ENCODE data around the gene CLPTM1.
A peak's percentile ranks its signal among the peaks of the same experiment; 100 is the strongest.
"Not testable (repeated sequence)": the region's sequence is repeated elsewhere in the genome, so short reads cannot be mapped to it uniquely, and the experiment has no call there.

The CLPTM1 gene

DNA sequence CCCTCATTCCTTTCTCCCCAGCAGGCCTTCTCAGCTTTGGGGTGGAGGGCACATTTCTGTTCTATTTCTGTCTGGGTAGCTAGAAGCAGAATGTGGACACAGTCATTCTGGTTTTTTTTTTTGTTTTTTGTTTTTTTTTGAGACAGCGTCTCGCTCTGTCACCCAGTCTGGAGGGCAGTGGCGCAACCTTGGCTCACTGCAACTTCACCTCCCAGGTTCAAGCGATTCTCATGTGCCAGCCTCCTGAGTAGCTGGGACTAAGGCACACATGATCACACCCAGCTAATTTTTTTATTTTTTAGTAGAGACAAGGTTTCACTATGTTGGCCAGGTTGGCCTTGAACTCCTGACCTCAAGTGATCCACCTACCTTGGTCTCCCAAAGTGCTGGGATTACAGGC is 20.3 kb downstream of the CLPTM1 start:
- DNase-seq = no peak

DNA sequence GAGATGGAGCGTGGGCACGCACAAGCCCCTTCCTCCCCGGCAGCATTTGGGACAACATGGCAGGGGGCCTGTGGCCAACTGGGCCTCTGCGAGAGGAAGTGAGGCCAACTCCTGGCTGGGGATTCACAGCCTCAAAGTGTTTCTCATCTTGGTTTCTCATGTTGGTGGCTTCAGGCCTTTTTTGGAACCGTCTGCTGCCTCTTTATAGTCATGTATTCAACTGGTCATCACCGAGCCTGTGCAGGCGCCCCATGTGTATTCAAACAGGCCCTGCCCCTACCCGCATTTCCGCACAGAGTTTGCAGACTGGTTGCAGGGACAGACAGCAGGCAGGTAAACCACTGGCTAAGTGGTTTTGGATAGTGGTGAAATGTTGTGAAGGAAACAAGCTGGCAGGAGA is 28.8 kb downstream of the CLPTM1 start:
- no peak for DNase-seq

DNA sequence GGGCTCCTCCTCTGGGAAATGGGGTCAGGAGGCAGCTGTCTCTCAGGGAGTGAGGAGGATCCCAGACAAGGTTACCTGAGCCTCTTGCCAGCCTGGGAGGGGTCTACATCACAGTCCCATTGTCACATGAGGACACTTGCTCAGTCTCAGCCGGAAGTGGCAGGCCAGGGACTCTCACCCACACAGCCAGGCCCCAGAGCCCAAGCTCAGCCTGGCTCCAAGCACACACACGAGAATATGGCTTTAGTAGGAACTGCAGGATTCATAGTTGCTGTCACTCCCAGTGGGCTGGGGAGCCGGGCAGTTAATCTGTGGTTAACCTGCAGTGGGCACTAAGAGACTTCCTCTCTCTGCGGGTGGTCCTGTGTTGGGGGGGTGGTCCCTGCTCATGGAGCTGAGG is 30.3 kb downstream of the CLPTM1 start:
- DNase-seq = no peak

DNA sequence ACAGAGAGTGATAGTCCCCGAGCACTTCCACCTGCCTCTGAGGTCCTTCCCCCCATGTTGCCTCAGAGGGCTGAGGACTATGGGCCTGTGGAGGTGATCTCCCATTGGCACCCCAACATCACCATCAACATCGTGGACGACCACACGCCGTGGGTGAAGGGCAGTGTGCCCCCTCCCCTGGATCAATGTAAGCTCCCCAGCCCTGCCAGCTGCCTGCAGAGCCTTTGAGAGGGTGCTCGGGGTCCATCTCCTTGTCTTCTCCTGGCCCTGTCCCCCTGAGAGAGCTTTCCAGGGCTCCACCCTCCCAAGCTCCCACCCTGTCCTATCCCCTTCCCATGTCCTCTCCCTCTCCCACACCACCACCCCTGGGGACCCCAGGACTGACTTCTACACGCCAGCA is 31.2 kb downstream of the CLPTM1 start:
- no peak for DNase-seq

DNA sequence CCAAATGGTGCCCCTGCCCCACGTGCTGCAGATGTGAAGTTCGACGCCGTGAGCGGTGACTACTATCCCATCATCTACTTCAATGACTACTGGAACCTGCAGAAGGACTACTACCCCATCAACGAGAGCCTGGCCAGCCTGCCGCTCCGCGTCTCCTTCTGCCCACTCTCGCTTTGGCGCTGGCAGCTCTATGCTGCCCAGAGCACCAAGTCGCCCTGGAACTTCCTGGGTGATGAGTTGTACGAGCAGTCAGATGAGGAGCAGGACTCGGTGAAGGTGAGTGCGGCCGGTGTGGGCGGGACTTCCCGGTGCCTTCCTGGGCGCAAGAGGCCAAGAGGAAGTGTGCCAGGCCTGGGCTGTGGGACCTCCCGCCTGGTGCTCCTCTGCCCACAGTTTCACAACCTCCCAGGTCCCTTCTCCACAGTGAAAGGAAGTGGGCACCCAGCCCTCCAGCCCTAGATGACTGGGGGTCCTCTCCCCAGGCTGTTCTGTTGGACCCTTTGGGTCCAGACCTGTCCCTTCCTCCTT is 32.0 kb downstream of the CLPTM1 start:
- DNase-seq = no peak

DNA sequence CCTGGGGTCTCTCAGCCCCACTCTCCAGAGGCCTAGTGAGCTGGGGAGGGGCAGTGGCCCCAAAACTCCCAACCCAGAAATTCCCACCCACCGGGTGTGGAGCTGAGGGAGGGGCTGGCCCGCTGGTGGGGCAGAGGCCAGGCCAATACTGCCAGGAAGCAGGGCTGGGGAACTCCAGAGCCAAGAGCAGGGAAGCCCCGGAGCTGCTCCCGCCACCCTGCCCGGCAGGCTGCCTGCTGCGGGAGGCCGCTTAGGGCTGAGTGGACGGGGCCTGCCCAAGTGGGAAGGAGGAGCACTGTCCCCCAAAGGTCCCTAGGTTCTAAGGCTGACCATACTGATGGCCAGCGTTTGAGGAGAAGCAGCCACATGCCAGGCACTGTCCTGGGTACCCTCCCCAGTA is 33.1 kb downstream of the CLPTM1 start:
- no peak for DNase-seq

DNA sequence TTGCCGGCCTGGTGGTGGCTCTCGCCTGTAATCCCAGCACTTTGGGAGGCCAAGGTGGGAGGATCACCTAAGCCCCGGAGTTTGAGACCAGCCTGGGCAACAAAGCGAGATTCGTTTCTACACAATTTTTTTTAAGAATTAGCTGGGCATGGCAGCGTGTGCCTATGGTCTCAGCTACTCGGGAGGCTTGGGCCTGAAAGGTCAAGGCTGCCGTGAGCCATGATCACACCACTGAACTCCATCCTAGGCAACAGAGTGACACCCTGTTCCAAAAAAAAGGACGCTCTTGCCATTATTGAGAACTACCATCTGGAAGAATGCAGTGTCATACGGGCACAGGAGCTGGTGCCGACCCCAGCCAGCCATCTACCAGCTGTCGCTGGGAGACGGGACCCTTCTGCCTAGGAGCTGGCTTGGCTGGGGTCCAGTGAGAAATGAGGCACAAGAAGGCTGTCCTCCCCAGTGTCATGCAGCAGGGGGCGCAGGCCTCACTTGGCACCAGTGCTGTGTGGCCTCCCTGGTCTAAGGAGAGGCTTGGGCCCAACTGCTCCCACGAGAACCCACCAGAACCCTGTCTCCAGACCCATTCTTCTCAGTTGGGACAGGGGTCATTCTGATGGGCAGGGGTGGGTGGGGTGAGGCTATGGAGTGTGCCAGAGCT is 33.8 kb downstream of the CLPTM1 start:
- DNase-seq = peak; percentile 62 to 68

DNA sequence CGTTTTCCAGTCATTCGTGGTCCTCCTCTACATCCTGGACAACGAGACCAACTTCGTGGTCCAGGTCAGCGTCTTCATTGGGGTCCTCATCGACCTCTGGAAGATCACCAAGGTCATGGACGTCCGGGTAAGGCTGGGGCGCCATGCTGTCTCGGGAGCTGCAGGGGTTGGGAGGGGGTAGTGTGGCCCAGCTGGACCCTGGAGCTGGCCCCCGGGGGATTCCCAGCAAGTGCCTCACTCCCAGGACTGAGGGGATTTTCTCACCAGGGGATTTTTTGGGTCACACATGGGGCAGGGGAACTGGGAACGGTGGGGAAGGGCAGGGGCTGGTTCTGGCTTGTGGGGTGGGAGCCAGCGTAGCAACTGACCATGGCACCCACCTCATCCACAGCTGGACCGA is 35.3 kb downstream of the CLPTM1 start:
- DNase-seq = no peak

DNA sequence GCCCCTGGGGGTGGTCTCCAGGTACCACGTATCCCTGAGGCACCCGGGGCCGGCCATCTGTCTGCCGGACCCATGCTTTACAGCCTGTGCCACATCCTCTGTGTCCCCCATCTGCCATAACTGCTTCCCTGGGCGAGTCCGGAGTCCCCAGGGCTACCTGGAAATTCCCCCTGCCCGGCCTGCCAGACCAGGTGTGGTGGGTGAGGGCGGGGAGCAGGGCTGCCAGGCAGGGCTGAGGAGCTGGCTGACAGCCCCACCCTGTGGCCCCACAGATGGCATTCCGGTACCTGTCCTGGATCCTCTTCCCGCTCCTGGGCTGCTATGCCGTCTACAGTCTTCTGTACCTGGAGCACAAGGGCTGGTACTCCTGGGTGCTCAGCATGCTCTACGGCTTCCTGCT is 35.8 kb downstream of the CLPTM1 start:
- DNase-seq = no peak

DNA sequence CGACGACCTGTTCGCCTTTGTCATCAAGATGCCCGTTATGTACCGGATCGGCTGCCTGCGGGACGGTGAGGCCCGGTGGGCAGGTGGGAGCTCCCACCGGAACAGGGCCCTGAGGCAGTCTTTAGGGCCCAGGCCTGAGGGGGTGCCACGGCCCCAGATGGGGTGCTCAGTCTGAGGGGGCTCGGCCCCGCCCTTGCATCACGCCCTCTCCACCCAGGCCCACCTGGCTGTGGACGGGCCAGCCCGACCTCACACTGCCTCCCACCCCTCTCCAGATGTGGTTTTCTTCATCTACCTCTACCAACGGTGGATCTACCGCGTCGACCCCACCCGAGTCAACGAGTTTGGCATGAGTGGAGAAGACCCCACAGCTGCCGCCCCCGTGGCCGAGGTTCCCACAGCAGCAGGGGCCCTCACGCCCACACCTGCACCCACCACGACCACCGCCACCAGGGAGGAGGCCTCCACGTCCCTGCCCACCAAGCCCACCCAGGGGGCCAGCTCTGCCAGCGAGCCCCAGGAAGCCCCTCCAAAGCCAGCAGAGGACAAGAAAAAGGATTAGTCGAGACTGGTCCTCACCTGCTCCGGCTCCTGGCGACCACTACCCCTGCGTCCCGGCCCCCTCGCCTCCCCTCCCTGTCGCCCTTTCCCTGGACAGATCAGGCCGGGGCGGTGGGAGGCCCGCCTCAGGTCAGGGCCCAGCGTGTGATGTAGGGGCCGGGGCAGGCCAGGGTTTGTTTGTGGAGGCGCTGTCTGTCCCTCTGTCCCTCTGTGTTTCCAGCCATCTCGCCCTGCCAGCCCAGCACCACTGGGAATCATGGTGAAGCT is 37.4 kb downstream of the CLPTM1 start:
- DNase-seq = no peak

DNA sequence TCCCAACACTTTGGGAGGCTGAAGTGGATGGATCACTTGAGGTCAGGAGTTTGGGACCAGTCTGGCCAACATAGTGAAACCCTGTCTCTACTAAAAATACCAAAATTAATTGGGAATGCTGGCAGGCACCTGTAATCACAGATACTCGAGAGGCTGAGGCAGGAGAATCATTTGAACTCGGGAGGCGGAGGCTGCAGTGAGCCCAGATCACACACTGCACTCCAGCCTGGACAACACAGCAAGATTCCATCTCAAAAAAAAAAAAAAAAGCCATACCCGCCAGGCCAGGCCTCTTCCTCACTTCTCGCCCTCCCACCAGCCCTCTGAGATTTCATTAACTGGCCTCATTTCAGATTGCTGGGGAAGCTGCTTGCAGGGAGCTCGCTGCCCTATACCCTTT is 38.3 kb downstream of the CLPTM1 start:
- no peak for DNase-seq

DNA sequence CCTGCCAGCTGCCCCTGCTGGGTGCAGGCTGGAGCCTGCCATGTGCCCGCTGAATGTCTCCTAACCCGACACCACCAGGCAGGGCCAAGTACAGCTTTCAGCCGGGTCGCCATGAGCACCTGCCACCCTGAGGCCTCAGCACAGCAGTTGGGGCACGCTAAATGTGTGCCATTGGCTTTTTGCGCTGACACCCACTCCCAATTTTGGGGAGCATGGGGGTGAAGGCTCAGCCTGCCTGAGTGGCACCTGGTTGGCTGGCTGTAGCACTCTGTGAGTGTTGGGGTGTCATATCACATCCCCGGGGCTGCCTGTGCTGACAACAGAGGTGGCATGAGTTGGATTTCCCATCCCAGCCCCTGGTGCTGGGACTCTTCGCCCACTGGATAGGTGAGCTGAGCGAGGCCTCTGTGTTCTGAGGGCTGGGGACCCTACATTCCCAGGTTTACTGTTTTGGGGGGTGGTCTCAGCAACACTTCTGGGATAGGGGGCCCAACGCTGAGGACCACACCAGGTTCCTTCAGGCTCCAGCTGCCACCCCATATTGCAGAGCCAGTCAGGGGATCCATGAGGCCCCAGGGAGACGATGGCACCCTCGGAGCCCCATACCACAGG is 38.9 kb downstream of the CLPTM1 start:
- DNase-seq = no peak

DNA sequence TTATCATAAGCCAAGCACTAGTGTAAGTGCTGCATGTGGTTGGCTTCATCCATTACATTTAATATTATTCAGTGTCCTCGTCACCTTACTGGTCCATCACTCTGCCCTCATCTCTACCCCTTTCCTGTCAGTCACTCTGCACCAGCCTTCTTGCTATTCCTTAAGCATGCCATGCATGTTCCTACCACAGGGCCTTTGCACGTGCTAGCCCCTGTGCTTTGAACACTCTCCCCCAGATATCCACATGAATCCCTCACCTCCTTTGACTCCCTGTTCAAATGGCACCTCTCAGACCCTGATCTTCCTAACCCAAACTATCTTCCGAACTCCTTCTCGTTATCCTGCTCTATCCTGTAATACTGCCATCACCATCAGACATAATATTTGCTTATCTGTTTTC is 42.8 kb downstream of the CLPTM1 start:
- no peak for DNase-seq

DNA sequence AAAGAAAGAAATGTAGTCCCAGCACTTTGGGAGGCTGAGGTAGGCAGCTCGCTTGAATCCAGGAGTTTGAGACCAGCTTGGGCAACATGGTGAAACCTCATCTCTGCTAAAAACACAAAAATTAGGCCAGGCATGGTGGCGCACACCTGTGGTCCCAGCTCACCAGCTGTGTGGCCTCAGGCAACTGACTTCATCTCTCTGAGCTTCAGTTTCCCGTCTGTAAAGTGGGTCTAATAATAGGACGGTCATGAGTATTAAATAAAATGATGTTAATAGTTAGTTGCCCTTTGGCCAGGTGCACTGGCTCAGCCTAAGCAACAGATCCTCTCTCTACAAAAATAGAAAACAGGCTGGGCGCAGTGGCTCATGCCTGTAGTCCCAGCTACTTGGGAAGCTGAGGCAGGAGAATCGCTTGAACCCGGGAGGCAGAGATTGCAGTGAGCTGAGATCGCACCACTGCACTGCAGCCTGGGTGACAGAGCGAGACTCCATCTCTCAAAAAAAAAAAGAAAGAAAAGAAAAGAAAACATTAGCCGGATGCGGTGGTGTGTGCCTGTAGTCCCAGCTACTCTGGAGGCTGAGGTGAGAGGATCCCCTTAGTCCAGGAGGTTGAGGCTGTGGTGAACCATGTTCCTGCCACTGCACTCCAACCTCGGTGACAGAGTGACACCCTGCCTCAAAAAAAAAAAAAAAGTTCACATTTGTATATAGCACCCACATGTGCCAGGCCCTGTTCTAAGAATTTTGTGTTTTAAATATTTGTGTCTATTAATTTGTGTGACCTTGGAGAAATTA is 44.1 kb downstream of the CLPTM1 start:
- not testable (repeated sequence) for DNase-seq

DNA sequence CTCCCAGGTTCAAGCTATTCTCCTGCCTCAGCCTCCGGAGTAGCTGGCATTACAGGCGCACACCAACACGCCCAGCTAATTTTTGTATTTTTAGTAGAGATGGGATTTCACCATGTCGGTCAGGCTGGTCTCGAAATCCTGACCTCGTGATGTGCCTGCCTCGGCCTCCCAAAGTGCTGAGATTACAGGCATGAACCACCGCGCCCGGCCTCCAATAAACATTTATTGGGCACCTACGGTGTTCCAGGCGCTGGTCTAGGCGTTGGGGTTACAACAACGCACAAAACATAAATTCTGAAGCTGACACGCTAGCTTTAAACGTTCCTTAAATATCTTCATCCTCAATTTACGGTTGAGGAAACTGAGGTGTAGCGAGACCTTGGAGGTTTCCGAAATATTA is 45.5 kb downstream of the CLPTM1 start:
- DNase-seq = not testable (repeated sequence)

DNA sequence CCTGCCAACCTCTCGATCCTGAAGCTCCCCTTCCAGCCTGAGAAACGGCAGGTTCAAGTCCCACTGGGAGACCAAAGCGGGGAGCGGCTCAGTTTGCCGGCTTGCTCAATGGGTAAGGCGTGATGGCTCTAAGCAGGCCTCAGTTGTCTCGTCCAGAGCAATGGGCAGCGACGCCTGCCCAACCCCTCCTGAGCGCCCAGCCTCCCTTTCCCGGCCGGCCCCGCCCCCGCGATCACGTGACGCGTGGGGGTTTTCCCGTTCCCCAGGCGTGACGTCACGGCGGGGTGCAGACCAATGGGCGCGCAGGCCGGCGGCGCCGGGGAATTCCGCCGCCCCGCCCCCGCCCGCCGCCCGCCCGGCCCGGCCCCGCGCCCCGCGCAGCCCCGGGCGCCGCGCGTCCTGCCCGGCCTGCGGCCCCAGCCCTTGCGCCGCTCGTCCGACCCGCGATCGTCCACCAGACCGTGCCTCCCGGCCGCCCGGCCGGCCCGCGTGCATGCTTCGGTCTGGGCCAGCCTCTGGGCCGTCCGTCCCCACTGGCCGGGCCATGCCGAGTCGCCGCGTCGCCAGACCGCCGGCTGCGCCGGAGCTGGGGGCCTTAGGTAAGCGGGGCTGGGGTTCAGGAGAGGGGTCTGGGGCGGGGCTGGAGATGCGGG is 46.0 kb downstream of the CLPTM1 start, which contains the start of gene RELB:
Gene RELB (plus strand): TSS at position 378 of the 653 bp plus-strand sequence. CDS start 116 bp downstream, at position 494.
- DNase-seq = peak; percentile 42 to 47

DNA sequence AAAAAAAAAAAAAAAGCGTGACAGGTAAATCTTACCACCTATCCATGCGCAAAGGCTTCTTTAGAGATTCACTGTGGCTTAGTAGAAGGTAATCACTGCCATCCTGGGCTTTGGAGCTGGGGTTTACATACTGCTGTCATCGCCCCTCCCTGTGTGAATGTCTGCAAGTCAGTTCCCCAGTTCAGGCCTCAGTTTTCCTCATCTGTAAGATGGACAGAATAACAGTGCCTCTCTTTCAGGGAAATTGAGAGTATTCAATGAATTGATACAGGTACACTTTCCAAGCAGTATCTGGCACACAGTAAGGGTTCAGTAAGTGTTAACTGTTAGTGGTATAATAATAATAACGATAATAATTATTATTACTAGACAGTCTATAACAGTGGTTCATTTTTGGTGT is 48.3 kb downstream of the CLPTM1 start:
- DNase-seq = no peak

DNA sequence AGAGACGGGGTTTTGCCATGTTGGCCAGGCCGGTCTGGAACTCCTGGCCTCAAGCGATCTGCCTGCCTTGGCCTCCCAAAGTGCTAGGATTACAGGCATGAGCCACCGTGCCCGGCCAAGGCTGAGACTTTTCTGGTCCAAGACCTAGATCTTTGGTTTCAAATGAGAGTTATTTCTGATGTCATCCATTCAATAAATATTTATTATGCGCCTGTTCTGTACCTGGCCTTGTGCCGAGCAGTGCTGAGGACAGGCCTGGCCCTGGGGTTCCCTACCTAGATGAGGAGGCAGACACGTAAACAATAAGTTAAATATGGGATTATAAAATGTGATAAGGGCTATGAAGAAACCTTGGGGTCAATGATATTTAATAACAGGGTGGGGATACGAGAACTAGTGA is 50.6 kb downstream of the CLPTM1 start:
- no peak for DNase-seq

DNA sequence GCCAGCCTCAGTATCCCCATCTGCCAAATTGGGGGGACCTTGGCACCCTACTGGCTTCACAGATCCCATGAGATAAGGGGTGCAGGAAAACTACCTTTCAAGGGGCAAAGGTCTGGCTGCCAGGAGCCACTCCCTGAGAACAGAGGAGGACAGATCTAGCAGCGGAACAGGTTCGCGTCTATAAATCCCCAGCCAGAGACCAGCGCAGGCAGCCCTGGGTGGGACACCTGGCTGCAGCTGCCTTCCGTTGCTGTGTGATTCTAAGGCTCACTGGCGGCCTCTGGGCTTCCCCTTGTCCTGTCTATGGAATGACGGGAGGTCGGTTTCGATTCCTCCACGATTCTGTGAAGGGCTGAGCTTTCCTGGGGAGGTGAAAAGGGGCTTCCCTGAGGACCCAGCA is 53.4 kb downstream of the CLPTM1 start:
- no peak for DNase-seq

DNA sequence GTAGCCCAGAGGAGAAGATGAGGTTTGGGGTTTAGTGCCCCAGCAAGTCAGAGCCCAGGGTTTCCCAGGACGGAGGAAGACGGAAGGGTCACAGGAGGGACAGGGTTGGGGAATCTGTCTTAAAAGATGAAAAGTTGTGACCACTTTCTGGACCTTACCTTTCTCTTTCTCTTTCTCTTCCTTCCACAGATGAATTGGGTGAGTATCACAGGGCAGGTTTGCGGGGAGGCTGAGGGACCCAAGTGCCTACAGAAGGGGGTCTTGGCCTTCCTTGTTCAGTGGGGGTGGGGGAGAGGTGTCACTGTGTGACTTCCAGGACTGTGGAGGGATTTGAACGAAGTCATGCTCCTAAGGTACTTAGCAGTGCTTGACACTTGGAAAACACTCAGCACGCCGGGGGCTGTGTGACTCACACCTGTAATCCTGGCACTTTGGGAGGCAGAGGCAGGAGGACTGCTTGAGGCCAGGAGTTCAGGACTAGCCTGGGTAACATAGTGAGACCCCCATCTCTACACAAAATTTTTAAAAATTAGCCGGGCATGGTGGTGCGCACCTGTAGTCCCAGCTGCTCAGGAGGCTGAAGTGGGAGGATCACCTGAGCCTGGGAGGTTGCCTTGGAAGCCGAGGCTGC is 54.6 kb downstream of the CLPTM1 start:
- no peak for DNase-seq

DNA sequence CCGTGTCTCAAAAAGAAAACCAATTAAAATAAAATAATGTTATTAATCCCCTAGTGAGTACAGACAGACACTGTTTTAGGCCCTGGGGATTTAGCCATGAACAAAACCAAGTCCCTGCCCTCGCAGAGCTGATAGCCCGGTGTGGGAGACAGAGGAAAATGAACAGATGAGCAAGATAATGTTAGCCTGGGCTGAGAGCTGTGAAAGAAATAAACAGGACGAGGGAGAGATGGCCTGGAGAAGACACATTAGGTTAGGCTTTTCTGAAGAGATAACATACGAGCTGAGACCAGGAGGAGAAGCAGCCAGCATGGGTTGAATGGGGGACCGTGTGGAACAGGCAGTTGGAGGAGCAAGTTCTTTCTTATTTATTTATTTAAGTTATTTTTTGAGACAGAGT is 55.1 kb downstream of the CLPTM1 start:
- no peak for DNase-seq

DNA sequence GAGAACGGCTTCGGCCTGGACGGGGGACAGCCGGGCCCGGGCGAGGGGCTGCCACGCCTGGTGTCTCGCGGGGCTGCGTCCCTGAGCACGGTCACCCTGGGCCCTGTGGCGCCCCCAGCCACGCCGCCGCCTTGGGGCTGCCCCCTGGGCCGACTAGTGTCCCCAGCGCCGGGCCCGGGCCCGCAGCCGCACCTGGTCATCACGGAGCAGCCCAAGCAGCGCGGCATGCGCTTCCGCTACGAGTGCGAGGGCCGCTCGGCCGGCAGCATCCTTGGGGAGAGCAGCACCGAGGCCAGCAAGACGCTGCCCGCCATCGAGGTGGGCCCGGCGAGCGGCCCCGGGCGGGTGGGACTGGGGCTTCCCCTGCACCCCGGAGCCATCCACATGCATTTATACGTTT is 56.8 kb downstream of the CLPTM1 start:
- DNase-seq = no peak

Data from Kasumi-1 (cell line).